Neuron (in vitro differentiated cells): ENCODE results near the gene CSNK2B.
A peak's percentile ranks its signal among the peaks of the same experiment; 100 is the strongest.

Experiments
- H2AFZ ChIP-seq: one replicate; pipeline ENCODE4 v1.6.1; 2013; ENCODE audit warnings: low read depth, mild to moderate bottlenecking, inconsistent platforms, low read length, moderate library complexity
- H3K27me3 ChIP-seq: one replicate; pipeline ENCODE4 v1.6.1; 2013; ENCODE audit warnings: low read length; ENCODE audit not compliant: insufficient read depth
- H3K36me3 ChIP-seq: one replicate; pipeline ENCODE4 v1.6.1; 2013; ENCODE audit warnings: low read length; ENCODE audit not compliant: insufficient read depth
- H3K4me1 ChIP-seq: one replicate; pipeline ENCODE4 v1.6.1; 2013; ENCODE audit warnings: low read length; ENCODE audit not compliant: insufficient read depth
- H3K4me3 ChIP-seq: 2 replicates; pipeline ENCODE4 v1.5.1; 2013; ENCODE audit warnings: mild to moderate bottlenecking, low read length, moderate library complexity
- H3K9me3 ChIP-seq: one replicate; pipeline ENCODE4 v1.6.1; 2013; ENCODE audit warnings: low read length

CSNK2B gene

DNA sequence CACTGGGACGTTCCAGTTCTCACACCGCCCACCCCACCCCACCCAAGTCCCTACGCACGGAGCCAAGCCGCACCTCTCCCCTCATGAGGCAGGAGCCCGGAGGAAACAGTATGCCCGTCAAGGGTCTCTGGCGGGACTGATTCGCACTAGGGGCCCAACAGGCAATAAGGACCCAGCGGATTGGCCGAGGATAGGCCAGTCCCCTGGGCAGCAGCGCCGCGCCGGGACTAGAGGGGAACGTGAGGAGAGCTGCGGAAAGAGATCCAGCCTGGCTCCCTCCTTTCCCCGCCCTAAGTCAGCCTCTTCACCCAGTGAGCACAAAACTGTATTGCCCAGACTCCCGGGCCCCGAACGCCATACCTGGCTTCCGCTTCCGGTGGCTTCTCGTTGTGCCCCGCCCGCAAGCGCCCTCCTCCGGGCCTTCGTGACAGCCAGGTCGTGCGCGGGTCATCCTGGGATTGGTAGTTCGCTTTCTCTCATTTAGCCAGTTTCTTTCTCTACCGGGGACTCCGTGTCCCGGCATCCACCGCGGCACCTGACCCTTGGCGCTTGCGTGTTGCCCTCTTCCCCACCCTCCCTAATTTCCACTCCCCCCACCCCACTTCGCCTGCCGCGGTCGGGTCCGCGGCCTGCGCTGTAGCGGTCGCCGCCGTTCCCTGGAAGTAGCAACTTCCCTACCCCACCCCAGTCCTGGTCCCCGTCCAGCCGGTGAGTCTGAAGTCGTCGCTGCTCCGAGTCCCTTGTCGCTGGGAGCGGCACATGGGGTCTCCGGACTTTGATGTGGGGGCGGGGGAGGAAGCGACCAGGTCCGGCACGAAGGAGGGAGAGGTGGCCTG is at the start of gene CSNK2B:
TSS of gene CSNK2B (plus strand) at position 580 of the 836 bp plus-strand sequence. CDS start 752 bp downstream, outside the sequence.
- H3K4me3 ChIP-seq = peak within 1 kb of the TSS; percentile 63
- H3K36me3 ChIP-seq = peaks cover 62% of the 10 kb centered on the region

DNA sequence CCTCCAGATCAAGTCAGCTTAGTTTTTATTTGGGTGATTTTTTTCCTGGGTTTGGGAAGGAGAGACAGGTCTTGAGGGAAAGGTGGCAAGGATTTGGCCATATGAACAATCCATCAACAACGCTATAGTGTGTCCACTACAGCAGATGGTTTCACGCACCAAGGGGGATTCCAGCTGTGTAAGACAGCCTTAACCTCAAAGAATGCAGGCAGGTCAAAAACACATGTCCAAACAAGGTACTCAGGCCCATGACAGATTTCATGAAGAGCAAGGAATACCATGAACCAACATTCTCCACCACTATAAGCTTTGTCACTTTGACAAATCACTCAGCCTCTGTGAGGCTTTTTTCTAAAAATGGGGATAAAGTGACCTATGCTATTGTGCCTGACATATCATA is 48.9 kb upstream of the CSNK2B start:
- H3K36me3 ChIP-seq = peaks cover under 1% of the 10 kb centered on the region
- peaks cover 8% of the 10 kb centered on the region for H3K4me1 ChIP-seq
- no peaks in the 10 kb centered on the region for H3K27me3 ChIP-seq
- no peak overlapping the region for H3K4me3 ChIP-seq
- H3K9me3 ChIP-seq = no peaks in the 10 kb centered on the region
- H2AFZ ChIP-seq = no peak overlapping the region

More for the DNA sequence above, at the start of gene CSNK2B:
- H3K9me3 ChIP-seq = no peaks in the 10 kb centered on the region
- peaks cover 26% of the 10 kb centered on the region for H3K4me1 ChIP-seq
- no peaks in the 10 kb centered on the region for H3K27me3 ChIP-seq
- H2AFZ ChIP-seq = peak within 1 kb of the TSS; percentile 46

DNA sequence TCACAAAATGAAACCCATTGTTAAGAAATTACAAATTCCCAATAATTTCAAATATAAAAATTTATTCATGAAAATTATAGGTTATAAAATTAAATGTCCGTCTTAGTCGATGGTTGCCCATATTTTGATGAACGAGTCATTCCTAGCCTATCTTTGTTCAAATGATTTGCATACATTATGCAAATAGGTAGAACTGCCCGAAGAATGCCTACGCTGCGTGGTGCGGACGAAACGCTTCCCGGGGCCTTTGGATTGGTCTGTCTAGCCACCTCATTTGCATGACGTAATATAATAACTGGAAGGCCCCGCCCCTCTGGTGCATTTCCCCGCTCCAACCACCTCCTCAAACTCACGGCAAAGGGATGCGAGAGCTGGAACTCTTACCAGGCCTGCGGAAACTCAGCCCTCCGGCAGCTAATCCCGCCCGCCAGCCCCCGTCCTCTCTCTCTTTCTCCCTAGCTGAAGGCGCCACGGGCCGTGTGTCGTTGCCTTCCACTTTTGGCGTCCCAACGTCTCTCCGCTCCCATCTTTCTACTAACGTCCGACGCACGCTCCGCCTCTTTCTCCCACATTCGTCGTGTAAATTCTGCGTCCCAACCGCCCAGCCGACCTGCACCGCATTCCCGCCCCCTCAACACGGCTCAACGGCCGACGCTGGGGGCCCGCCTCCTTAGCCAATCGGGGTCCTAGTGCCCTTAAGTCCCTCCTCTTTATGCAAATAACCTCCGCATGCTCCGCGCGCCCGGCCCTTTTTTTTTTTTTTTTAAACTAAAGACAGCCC is 45.9 kb upstream of the CSNK2B start:
- Histone ChIP-seq H3K4me3 (peak overlapping the region; percentile 84), H2AFZ (no peak overlapping the region), H3K27me3 (no peaks in the 10 kb centered on the region), H3K9me3 (no peaks in the 10 kb centered on the region), H3K36me3 (peaks cover 28% of the 10 kb centered on the region), H3K4me1 (peaks cover 18% of the 10 kb centered on the region)

GRCh38 chr6:31620586-31621319 is 45.1 kb upstream of the CSNK2B start, which contains the start of gene PRRC2A:
TSS of gene PRRC2A (plus strand) at chr6:31620715. CDS start at chr6:31622790, 2,075 bp downstream.
- no peaks in the 10 kb centered on the region for H3K9me3 ChIP-seq
- peaks cover 18% of the 10 kb centered on the region for H3K4me1 ChIP-seq
- peak within 1 kb of the TSS; percentile 87 for H3K4me3 ChIP-seq
- H3K27me3 ChIP-seq = no peaks in the 10 kb centered on the region
- H3K36me3 ChIP-seq = peaks cover 36% of the 10 kb centered on the region
- no peak within 1 kb of the TSS for H2AFZ ChIP-seq

DNA sequence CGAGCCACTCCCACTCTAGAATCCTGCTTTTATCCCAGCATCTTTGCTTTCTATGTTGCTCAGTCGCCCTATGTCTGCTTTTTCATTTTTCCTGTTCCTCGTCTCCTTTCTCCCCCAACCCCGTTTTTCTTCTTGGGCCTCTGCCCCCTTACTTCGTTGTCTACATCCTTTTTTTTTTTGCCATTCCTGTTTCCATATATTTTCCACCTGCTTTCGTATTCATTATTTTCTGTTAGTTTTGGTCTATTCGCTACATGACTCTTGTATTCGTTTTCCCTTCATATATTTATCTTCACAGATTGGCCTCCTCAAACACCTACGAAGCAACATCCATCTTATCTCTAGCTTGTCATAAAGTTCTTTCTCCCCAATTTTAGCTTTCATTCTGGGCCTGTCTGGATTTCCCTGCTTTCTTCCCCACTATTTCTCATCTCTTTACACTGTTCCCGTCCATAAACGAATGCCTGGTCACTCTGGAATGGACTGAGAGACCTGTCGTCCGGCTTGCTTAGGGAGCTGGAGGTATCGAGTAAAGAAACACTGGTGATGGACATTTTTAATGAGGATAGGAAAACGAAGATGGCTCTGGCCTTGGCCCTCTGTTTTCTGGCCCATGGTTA is 44.5 kb upstream of the CSNK2B start:
- no peaks in the 10 kb centered on the region for H3K9me3 ChIP-seq
- peaks cover 42% of the 10 kb centered on the region for H3K36me3 ChIP-seq

GRCh38 chr6:31621991-31622390 is 43.9 kb upstream of the CSNK2B start:
- Histone ChIP-seq H3K27me3 (no peaks in the 10 kb centered on the region), H3K9me3 (no peaks in the 10 kb centered on the region), H2AFZ (no peak overlapping the region), H3K4me1 (peaks cover 18% of the 10 kb centered on the region), H3K36me3 (peaks cover 48% of the 10 kb centered on the region), H3K4me3 (peak overlapping the region; percentile 87)

More for the DNA sequence above, 44.5 kb upstream of the CSNK2B start:
- peak overlapping the region; percentile 87 for H3K4me3 ChIP-seq
- peaks cover 18% of the 10 kb centered on the region for H3K4me1 ChIP-seq
- H3K27me3 ChIP-seq = no peaks in the 10 kb centered on the region
- no peak overlapping the region for H2AFZ ChIP-seq

- Histone ChIP-seq H3K4me1 (peaks cover 18% of the 10 kb centered on the region), H2AFZ (no peak overlapping the region), H3K9me3 (no peaks in the 10 kb centered on the region), H3K4me3 (peak overlapping the region; percentile 87), H3K36me3 (peaks cover 55% of the 10 kb centered on the region), H3K27me3 (no peaks in the 10 kb centered on the region)
Observed at GRCh38 chr6:31622684-31623091, 43.2 kb upstream of the CSNK2B start.

DNA sequence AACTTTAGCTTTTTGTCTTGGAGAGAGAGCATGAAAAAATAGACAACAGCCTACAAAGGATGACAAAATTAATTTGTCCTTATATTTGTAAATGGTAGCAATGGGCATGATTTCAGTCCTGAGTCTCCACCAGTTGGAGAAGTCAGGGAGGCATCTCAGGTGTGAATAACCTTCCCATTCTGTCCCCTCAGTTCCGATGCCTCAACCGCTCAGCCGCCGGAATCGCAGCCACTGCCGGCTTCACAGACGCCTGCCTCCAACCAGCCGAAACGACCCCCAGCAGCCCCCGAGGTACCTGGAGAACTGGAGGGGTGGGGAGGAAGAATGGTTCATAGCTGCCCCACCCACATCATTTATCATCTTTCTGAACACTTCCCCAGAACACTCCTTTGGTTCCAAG is 41.8 kb upstream of the CSNK2B start:
- Histone ChIP-seq H3K36me3 (peaks cover 68% of the 10 kb centered on the region), H3K4me1 (peaks cover 18% of the 10 kb centered on the region), H2AFZ (no peak overlapping the region)

DNA sequence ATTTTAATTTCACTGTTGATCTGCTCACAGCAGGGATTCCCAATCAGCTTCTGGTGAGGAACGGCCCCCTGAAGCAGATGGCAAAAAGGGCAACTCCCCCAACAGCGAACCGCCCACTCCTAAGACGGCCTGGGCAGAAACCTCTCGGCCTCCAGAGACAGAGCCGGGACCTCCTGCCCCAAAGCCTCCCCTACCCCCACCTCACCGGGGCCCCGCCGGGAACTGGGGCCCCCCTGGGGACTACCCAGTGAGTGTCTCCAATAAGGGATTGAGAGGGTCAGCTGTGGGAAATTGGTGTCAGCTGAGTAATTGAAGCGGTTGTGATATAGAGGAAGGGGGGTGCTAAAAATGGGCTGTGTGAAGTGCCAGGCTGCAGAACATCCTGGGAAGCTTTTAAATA is 38.9 kb upstream of the CSNK2B start:
- Histone ChIP-seq H3K4me1 (peaks cover 10% of the 10 kb centered on the region), H3K9me3 (no peaks in the 10 kb centered on the region), H3K36me3 (peaks cover 95% of the 10 kb centered on the region), H2AFZ (no peak overlapping the region), H3K27me3 (no peaks in the 10 kb centered on the region), H3K4me3 (no peak overlapping the region)

More for the DNA sequence above, 41.8 kb upstream of the CSNK2B start:
- Histone ChIP-seq H3K9me3 (no peaks in the 10 kb centered on the region), H3K27me3 (no peaks in the 10 kb centered on the region), H3K4me3 (no peak overlapping the region)

DNA sequence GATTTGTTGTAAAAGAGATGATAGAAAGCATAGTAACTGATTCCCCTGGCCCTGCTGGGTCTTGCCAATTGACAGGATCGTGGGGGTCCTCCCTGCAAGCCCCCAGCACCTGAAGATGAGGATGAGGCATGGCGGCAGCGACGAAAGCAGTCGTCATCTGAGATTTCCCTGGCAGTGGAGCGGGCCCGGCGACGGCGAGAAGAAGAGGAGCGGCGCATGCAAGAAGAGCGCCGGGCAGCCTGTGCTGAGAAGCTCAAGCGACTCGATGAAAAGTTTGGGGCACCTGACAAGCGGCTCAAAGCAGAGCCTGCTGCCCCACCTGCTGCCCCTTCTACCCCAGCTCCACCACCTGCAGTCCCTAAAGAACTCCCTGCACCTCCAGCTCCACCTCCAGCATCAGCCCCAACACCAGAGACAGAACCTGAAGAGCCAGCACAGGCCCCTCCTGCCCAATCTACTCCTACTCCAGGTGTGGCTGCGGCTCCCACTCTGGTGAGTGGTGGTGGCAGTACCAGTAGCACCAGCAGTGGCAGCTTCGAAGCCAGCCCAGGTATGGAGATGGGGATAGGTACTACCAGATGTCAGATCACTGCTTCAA is 38.1 kb upstream of the CSNK2B start:
- no peak overlapping the region for H2AFZ ChIP-seq
- H3K4me3 ChIP-seq = no peak overlapping the region
- no peaks in the 10 kb centered on the region for H3K27me3 ChIP-seq
- peaks cover 3% of the 10 kb centered on the region for H3K4me1 ChIP-seq
- H3K9me3 ChIP-seq = no peaks in the 10 kb centered on the region
- H3K36me3 ChIP-seq = peaks cover 96% of the 10 kb centered on the region

GRCh38 chr6:31629014-31629413 is 36.9 kb upstream of the CSNK2B start:
- Histone ChIP-seq H3K4me3 (no peak overlapping the region), H2AFZ (no peak overlapping the region), H3K4me1 (no peaks in the 10 kb centered on the region), H3K9me3 (no peaks in the 10 kb centered on the region), H3K27me3 (no peaks in the 10 kb centered on the region), H3K36me3 (peaks cover 97% of the 10 kb centered on the region)
